Cardiac septum (tissue), 1 donor: ENCODE measurements around the gene CELA2A. TPM values are rescaled to one million over a fixed set of nuclear protein-coding genes. Genes with fewer than 3 reads are reported as not detected.
"Not testable (repeated sequence)": the region's sequence is repeated elsewhere in the genome, so short reads cannot be mapped to it uniquely, and the experiment has no call there.

Experiments used
- DNase-seq: peaks from one replicate; pipeline ENCODE4 v3.0.0-alpha.2; 2020; ENCODE audit warnings: low spot score
- intact Hi-C: fragments of 100-400 bp; cut with DNase I; formaldehyde crosslinking; loops from one replicate; pipeline ENCODE4 v1.14.0; 2022
- total RNA-seq: library from RNA; stranded (reverse); fragmentation: NEBNext Ultra II Directional; extraction: Animal tissue kit (Norgen Biotek cat#: 25700); gene quantifications from one replicate; pipeline ENCODE4 v1.2.1, GENCODE V29; 2021
- donor health status: DM: no; HTN: no; CAD: no.

CELA2A gene
- total RNA-seq, 1 donor from 2014 or later = not detected

- no peak for DNase-seq
- intact Hi-C loops = no loop called here
These were observed 33.0 kb upstream of the CELA2A start for GRCh38 chr1:15423355-15424077.

- no peak for DNase-seq
These were observed 32.3 kb upstream of the CELA2A start for GRCh38 chr1:15424146-15424667.

GRCh38 chr1:15424981-15425380, 31.6 kb upstream of the CELA2A start:
- DNase-seq = no peak
- intact Hi-C loops = no loop called here

More at GRCh38 chr1:15424146-15424667, 32.3 kb upstream of the CELA2A start:
- intact Hi-C loops = no loop called here

GRCh38 chr1:15425521-15425920, 31.0 kb upstream of the CELA2A start:
- DNase-seq = no peak
- intact Hi-C loops = no loop called here

GRCh38 chr1:15425958-15426357, 30.6 kb upstream of the CELA2A start:
- intact Hi-C loops = no loop called here
- no peak for DNase-seq

GRCh38 chr1:15426492-15427279, 29.8 kb upstream of the CELA2A start:
- intact Hi-C loops = no loop called here
- no peak for DNase-seq

- DNase-seq = no peak
- intact Hi-C loops = no loop called here
These were observed 29.3 kb upstream of the CELA2A start for GRCh38 chr1:15427280-15427666.

GRCh38 chr1:15428252-15428651, 28.3 kb upstream of the CELA2A start:
- DNase-seq, intact Hi-C loops: not testable (repeated sequence)

GRCh38 chr1:15428815-15429435, 27.6 kb upstream of the CELA2A start:
- DNase-seq = no peak
- intact Hi-C loops = no loop called here

GRCh38 chr1:15429701-15430149, 26.8 kb upstream of the CELA2A start:
- intact Hi-C loops = loop anchor here (5.0 kb wide), 1 partner anchor 302 kb away; no protein-coding TSS in a partner anchor
- DNase-seq = no peak

- intact Hi-C loops = loop anchor here (1.0 to 5.0 kb wide), 2 partner anchors 108 to 304 kb away; no protein-coding TSS in a partner anchor
- DNase-seq = peak; percentile 88
These were observed 25.6 kb upstream of the CELA2A start for GRCh38 chr1:15430787-15431570.

- DNase-seq = no peak
- intact Hi-C loops = loop anchor here (1.0 to 5.0 kb wide), 2 partner anchors 108 to 304 kb away; no protein-coding TSS in a partner anchor
These were observed 25.0 kb upstream of the CELA2A start for GRCh38 chr1:15431571-15431948.

GRCh38 chr1:15432324-15432723, 24.2 kb upstream of the CELA2A start:
- intact Hi-C loops = loop anchor here (5.0 kb wide), 1 partner anchor 305 kb away; no protein-coding TSS in a partner anchor
- no peak for DNase-seq

GRCh38 chr1:15433471-15433870, 23.1 kb upstream of the CELA2A start:
- DNase-seq = no peak
- intact Hi-C loops = loop anchor here (5.0 kb wide), 1 partner anchor 306 kb away; no protein-coding TSS in a partner anchor

GRCh38 chr1:15434739-15435138, 21.8 kb upstream of the CELA2A start:
- intact Hi-C loops = loop anchor here (5.0 kb wide), 1 partner anchor 307 kb away; no protein-coding TSS in a partner anchor
- DNase-seq = not testable (repeated sequence)

- no peak for DNase-seq
- intact Hi-C loops = no loop called here
These were observed 21.1 kb upstream of the CELA2A start for GRCh38 chr1:15435239-15436077.

- DNase-seq = no peak
- intact Hi-C loops = no loop called here
These were observed 19.6 kb upstream of the CELA2A start for GRCh38 chr1:15436881-15437442.

- intact Hi-C loops = no loop called here
- no peak for DNase-seq
These were observed 17.2 kb upstream of the CELA2A start for GRCh38 chr1:15439325-15439724.
